Measurements from ENCODE around the gene LPCAT2. TPM values are rescaled to one million over a fixed set of nuclear protein-coding genes. Genes with fewer than 3 reads are reported as not detected.
A peak's percentile ranks its signal among the peaks of the same experiment; 100 is the strongest.

Gene LPCAT2
- total and polyA plus RNA-seq, 4 donors: 0.96 to 4.2 (median 2.7) TPM

DNA sequence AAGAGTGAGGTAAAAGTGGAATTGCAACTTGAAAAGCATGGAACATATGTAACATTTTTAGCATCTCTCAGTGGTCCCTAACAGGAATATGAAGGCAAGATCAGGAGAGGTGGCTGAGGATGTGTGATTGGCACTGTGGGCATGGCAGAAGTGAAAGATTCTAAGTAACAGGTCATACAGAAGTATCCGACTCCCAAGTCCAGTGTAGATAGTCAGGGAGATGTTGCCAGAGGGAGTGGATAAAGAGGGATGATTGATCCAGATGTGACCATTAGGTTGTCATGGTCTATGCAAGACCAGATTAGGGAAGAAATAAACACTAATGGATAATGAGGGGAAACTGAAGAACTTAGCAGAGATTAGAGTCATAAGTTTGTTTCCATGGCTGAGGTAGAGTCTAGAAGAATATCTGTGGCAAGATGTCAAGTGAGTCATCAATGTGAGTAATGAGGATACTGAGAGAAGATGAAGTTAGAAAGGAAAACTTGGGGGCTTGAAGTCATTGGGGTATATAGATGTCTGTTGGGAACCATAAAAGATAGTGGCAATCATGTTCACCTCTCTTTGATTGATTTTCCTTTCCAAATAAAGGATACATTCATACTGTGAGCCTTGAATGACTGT, 33.7 kb downstream of the LPCAT2 start (continued):
- TF ChIP-seq, protein P1, sequence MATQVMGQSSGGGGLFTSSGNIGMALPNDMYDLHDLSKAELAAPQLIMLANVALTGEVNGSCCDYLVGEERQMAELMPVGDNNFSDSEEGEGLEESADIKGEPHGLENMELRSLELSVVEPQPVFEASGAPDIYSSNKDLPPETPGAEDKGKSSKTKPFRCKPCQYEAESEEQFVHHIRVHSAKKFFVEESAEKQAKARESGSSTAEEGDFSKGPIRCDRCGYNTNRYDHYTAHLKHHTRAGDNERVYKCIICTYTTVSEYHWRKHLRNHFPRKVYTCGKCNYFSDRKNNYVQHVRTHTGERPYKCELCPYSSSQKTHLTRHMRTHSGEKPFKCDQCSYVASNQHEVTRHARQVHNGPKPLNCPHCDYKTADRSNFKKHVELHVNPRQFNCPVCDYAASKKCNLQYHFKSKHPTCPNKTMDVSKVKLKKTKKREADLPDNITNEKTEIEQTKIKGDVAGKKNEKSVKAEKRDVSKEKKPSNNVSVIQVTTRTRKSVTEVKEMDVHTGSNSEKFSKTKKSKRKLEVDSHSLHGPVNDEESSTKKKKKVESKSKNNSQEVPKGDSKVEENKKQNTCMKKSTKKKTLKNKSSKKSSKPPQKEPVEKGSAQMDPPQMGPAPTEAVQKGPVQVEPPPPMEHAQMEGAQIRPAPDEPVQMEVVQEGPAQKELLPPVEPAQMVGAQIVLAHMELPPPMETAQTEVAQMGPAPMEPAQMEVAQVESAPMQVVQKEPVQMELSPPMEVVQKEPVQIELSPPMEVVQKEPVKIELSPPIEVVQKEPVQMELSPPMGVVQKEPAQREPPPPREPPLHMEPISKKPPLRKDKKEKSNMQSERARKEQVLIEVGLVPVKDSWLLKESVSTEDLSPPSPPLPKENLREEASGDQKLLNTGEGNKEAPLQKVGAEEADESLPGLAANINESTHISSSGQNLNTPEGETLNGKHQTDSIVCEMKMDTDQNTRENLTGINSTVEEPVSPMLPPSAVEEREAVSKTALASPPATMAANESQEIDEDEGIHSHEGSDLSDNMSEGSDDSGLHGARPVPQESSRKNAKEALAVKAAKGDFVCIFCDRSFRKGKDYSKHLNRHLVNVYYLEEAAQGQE (IDR thresholded peaks at IDR 0.05): no peak
- TF ChIP-seq RXRA (IDR thresholded peaks at IDR 0.05): no peak

DNA sequence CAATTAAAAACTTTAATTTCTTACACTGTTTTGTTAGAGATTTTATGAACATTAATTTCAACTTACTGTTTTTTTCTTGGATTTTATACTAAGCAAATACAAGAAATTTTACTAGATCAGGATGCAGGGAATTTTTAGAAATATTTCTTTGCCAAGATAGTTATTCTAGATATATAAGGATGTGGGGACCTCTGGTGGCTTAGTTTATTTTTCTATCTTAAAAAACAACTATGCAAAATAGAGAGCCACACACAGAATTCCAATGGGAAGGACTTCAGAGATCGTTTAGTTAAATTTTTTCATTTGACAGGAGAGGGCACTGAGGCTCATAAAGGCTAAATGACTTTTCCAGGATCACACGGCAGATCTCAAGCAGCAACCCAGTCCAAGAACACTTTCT, 34.6 kb downstream of the LPCAT2 start:
- Histone ChIP-seq H3K27ac (ENCODE audit: low read depth in 1 of 2, low read length in 2 of 2) (no peak overlapping the region), H3K4me3 (ENCODE audit: low read depth in 1 of 3, low read length in 3 of 3) (no peak overlapping the region)
- TF ChIP-seq RXRA (IDR thresholded peaks at IDR 0.05) (no peak), JUND (IDR thresholded peaks at IDR 0.05) (no peak), RAD21 (IDR thresholded peaks at IDR 0.05) (peak; percentile 78)
- TF ChIP-seq, protein P1 (IDR thresholded peaks at IDR 0.05): no peak
- TF ChIP-seq, protein P2, sequence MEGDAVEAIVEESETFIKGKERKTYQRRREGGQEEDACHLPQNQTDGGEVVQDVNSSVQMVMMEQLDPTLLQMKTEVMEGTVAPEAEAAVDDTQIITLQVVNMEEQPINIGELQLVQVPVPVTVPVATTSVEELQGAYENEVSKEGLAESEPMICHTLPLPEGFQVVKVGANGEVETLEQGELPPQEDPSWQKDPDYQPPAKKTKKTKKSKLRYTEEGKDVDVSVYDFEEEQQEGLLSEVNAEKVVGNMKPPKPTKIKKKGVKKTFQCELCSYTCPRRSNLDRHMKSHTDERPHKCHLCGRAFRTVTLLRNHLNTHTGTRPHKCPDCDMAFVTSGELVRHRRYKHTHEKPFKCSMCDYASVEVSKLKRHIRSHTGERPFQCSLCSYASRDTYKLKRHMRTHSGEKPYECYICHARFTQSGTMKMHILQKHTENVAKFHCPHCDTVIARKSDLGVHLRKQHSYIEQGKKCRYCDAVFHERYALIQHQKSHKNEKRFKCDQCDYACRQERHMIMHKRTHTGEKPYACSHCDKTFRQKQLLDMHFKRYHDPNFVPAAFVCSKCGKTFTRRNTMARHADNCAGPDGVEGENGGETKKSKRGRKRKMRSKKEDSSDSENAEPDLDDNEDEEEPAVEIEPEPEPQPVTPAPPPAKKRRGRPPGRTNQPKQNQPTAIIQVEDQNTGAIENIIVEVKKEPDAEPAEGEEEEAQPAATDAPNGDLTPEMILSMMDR (IDR thresholded peaks at IDR 0.05; ENCODE audit: low read depth, low read length, missing input control): peak; percentile 28

DNA sequence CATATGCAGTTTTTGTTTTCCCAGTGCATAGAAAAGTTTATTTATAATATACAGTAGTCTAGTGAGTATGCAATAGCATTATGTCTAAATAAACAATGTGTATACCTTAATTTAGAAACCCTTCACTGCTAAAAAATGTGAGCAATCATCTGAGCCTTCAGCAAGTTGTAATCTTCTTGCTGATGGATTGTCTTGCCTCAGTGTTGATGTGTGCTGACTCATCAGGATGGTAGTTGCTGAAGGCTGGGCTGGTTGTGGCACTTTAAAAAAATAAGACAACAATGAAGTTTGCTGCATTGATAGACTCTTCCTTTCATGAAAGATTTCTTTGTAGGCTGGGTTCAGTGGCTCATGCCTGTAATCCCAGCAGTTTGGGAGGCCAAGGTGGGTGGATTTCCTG, 43.7 kb downstream of the LPCAT2 start:
- no peak for DNase-seq (ENCODE audit: low spot score)
- TF ChIP-seq TAF1 (conservative IDR thresholded peaks at IDR 0.05) (no peak), EGR1 (IDR thresholded peaks at IDR 0.05; ENCODE audit: low read depth in 2 of 2) (no peak), HNF4G (IDR thresholded peaks at IDR 0.05) (no peak), NR2F2 (IDR thresholded peaks at IDR 0.05) (no peak), FOXA2 (IDR thresholded peaks at IDR 0.05) (no peak), RXRA (IDR thresholded peaks at IDR 0.05) (no peak)
- TF ChIP-seq, protein P1 (IDR thresholded peaks at IDR 0.05): no peak
- TF ChIP-seq, protein P2 (IDR thresholded peaks at IDR 0.05; ENCODE audit: low read depth, low read length, missing input control): no peak
- no peak overlapping the region for H3K4me3 ChIP-seq (ENCODE audit: low read depth in 1 of 3, low read length in 3 of 3)
- peaks cover 0 to 3% (median 0%) of the 10 kb centered on the region in 4 donors for H3K36me3 ChIP-seq (ENCODE audit: control insufficient read depth in 4 of 4, insufficient read depth in 3 of 4, low read depth in 1 of 4, low read length in 3 of 4)
- H3K27me3 ChIP-seq (ENCODE audit: control insufficient read depth in 4 of 4, insufficient read depth in 4 of 4, low read length in 3 of 4): no peaks in the 10 kb centered on the region
- H3K9ac ChIP-seq (ENCODE audit: low read depth in 1 of 2, low read length in 2 of 2): no peak overlapping the region
- H3K4me1 ChIP-seq (ENCODE audit: control insufficient read depth in 4 of 4, insufficient read depth in 4 of 4, low read length in 3 of 4): no peaks in the 10 kb centered on the region
- H3K9me3 ChIP-seq (ENCODE audit: control insufficient read depth in 4 of 4, low read length in 3 of 4): no peaks in the 10 kb centered on the region
- H3K27ac ChIP-seq (ENCODE audit: low read depth in 1 of 2, low read length in 2 of 2): no peak overlapping the region

More for the DNA sequence above, 34.6 kb downstream of the LPCAT2 start:
- no peaks in the 10 kb centered on the region for H3K4me1 ChIP-seq (ENCODE audit: control insufficient read depth in 4 of 4, insufficient read depth in 4 of 4, low read length in 3 of 4)
- no peaks in the 10 kb centered on the region for H3K9me3 ChIP-seq (ENCODE audit: control insufficient read depth in 4 of 4, low read length in 3 of 4)
- H3K36me3 ChIP-seq (ENCODE audit: control insufficient read depth in 4 of 4, insufficient read depth in 3 of 4, low read depth in 1 of 4, low read length in 3 of 4): no peaks in the 10 kb centered on the region
- H3K9ac ChIP-seq (ENCODE audit: low read depth in 1 of 2, low read length in 2 of 2): no peak overlapping the region
- DNase-seq (ENCODE audit: low spot score): no peak
- no peaks in the 10 kb centered on the region for H3K27me3 ChIP-seq (ENCODE audit: control insufficient read depth in 4 of 4, insufficient read depth in 4 of 4, low read length in 3 of 4)
- WGBS: 23% methylated on average over 2 of the region's 2 CpGs

All from liver (tissue), 9 donors.